PFSK-1 (cell line): ENCODE data around the gene GPC6.

ENCODE experiments used
- SIN3A ChIP-seq: IDR thresholded peaks from 2 replicates; pipeline ENCODE4 v1.6.1; 2012; ENCODE audit warnings: mild to moderate bottlenecking, low read length, moderate library complexity, borderline replicate concordance; ENCODE audit not compliant: insufficient read depth
- TAF1 ChIP-seq: IDR thresholded peaks from 2 replicates; pipeline ENCODE4 v1.6.1; 2012; ENCODE audit warnings: low read length, control low read depth, borderline replicate concordance; ENCODE audit not compliant: insufficient read depth
- TF ChIP-seq, protein P1 (sequence below), 2 experiments: IDR thresholded peaks; 2 replicates each; pipeline versions ENCODE4 v1.6.1 to v1.8.0; 2011 to 2012; ENCODE audit warnings: low read depth in 2 of 2, low read length in 2 of 2, control low read depth in 1 of 2, inconsistent platforms in 1 of 2, mild to moderate bottlenecking in 1 of 2, moderate library complexity in 1 of 2; ENCODE audit not compliant: insufficient read depth in 1 of 2

DNA sequence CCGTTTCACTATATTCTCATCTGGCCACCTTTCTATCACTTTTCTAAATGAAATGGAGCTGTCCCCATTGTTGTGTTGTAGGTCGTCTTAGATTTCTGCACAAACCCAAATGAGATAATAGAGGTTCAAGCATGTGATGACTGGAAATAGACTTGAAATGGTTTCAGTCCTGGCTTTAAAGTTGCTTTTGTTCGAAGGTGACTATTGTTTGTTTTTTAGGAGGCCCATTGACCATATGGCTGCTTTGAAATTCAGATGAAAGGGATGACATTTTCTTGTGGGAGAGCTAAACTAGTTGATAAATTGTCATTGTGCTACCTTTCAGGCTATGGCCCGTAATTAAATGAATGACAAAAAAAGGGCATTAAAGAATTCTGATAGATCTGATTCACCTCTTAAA is 583.7 kb downstream of the GPC6 start:
- no peak for TF ChIP-seq TAF1
- no peak for TF ChIP-seq SIN3A
- TF ChIP-seq, protein P1, sequence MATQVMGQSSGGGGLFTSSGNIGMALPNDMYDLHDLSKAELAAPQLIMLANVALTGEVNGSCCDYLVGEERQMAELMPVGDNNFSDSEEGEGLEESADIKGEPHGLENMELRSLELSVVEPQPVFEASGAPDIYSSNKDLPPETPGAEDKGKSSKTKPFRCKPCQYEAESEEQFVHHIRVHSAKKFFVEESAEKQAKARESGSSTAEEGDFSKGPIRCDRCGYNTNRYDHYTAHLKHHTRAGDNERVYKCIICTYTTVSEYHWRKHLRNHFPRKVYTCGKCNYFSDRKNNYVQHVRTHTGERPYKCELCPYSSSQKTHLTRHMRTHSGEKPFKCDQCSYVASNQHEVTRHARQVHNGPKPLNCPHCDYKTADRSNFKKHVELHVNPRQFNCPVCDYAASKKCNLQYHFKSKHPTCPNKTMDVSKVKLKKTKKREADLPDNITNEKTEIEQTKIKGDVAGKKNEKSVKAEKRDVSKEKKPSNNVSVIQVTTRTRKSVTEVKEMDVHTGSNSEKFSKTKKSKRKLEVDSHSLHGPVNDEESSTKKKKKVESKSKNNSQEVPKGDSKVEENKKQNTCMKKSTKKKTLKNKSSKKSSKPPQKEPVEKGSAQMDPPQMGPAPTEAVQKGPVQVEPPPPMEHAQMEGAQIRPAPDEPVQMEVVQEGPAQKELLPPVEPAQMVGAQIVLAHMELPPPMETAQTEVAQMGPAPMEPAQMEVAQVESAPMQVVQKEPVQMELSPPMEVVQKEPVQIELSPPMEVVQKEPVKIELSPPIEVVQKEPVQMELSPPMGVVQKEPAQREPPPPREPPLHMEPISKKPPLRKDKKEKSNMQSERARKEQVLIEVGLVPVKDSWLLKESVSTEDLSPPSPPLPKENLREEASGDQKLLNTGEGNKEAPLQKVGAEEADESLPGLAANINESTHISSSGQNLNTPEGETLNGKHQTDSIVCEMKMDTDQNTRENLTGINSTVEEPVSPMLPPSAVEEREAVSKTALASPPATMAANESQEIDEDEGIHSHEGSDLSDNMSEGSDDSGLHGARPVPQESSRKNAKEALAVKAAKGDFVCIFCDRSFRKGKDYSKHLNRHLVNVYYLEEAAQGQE (IDR thresholded peaks at IDR 0.05; ENCODE audit: insufficient read depth in 1 of 2, low read depth in 2 of 2, low read length in 2 of 2) = no peak
